ENCODE data around the gene UCN2.

DNA sequence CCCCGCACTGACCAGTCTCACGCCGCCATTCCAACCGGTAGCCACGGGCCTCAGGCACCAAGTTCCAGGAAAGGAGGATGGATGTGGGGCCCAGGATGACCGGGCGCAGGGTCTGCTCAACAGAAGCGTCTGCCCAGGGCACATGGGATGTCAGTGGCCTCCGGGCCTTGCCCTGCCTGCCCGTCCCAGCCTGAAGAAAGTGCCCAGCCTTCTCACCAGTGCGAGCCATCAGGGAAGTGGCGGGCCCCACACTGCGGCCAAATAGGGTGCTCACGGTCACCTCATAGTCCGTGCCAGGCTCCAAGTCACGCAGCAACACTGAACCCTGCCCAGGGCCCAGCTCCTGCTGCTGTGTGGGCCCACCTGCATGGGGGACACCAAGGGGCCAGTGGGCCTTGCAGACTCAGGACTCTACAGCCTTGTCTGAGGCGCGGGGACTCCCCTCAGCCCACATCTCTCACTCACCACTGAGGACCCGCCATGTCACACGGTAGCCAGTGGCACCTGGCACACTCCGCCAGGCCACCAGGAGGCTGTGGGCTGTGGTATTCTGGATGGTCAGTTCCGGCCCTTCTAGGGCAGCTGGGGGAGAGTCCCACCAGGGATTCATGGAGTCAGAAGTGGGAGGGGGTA, 28.4 kb upstream of the UCN2 start:
- TF ChIP-seq, protein P1, sequence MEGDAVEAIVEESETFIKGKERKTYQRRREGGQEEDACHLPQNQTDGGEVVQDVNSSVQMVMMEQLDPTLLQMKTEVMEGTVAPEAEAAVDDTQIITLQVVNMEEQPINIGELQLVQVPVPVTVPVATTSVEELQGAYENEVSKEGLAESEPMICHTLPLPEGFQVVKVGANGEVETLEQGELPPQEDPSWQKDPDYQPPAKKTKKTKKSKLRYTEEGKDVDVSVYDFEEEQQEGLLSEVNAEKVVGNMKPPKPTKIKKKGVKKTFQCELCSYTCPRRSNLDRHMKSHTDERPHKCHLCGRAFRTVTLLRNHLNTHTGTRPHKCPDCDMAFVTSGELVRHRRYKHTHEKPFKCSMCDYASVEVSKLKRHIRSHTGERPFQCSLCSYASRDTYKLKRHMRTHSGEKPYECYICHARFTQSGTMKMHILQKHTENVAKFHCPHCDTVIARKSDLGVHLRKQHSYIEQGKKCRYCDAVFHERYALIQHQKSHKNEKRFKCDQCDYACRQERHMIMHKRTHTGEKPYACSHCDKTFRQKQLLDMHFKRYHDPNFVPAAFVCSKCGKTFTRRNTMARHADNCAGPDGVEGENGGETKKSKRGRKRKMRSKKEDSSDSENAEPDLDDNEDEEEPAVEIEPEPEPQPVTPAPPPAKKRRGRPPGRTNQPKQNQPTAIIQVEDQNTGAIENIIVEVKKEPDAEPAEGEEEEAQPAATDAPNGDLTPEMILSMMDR (IDR thresholded peaks at IDR 0.05) = no peak
- no peak for TF ChIP-seq POLR2A (IDR thresholded peaks at IDR 0.05; ENCODE audit: low read length)
- no peak for TF ChIP-seq REST (IDR thresholded peaks at IDR 0.05)
- no peak for TF ChIP-seq RFX5 (IDR thresholded peaks at IDR 0.05)
- TF ChIP-seq SREBF2 (IDR thresholded peaks at IDR 0.05) = no peak
- TF ChIP-seq JUN (IDR thresholded peaks at IDR 0.05) = no peak
- TF ChIP-seq, protein P2, sequence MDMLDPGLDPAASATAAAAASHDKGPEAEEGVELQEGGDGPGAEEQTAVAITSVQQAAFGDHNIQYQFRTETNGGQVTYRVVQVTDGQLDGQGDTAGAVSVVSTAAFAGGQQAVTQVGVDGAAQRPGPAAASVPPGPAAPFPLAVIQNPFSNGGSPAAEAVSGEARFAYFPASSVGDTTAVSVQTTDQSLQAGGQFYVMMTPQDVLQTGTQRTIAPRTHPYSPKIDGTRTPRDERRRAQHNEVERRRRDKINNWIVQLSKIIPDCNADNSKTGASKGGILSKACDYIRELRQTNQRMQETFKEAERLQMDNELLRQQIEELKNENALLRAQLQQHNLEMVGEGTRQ (IDR thresholded peaks at IDR 0.05) = no peak
- no peak for TF ChIP-seq HDAC2 (IDR thresholded peaks at IDR 0.05)

All from A549 (cell line).